HG02798 (cell line): ENCODE measurements around the gene TAF11L14.
"Not testable (repeated sequence)": the region's sequence is repeated elsewhere in the genome, so short reads cannot be mapped to it uniquely, and the experiment has no call there.

ENCODE experiments used
- ATAC-seq: cut with Tn5 transposase; IDR thresholded peaks from one replicate; pipeline ENCODE4 v1.9.1; 2021; ENCODE audit warnings: mild to moderate bottlenecking; ENCODE audit not compliant: unreplicated experiment, poor library complexity

The TAF11L14 gene

DNA sequence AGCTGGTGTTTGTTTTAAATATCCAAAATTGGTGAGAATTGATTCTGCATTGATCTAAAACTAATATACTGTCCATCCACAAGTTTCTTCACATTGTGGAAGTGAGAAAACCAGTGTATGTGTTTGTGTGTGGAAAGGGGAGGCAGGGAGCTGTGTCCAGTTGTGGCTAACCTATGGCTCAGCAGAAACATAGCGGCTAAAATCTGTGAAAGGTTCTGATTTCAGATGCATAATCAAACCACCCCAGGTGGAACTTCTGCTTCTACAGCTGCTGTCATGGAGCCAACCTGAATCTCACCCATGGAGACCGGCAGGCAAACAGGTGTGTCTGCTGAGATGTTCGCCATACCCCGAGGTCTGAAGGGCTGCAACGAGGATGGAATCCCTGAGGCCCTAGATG lies at the start of gene TAF11L14:
Gene TAF11L14, plus strand, starts transcription at position 301 of the 400 bp plus-strand sequence.
- no peak for ATAC-seq

DNA sequence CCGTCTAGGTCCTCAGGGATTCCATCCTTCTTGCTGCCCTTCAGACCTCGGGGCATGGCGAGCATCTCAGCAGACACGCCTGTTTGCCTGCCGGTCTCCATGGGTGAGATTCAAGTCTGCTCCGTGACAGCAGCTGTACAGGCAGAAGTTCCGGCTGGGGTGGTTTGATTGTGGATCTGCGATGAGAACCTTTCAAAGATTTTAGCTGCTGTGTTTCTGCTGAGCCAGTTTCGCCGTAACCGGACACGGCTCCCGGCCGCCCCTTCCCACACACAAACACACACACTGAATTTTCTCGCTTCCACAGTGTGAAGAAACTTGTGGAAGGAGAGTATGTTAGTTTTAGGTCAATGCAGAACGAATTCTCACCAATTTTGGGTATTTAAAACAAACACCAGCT lies 48.6 kb upstream of the TAF11L14 start, which contains the start of gene TAF11L7:
Gene TAF11L7, minus strand, starts transcription at position 101 of the 400 bp plus-strand sequence.
- not testable (repeated sequence) for ATAC-seq

DNA sequence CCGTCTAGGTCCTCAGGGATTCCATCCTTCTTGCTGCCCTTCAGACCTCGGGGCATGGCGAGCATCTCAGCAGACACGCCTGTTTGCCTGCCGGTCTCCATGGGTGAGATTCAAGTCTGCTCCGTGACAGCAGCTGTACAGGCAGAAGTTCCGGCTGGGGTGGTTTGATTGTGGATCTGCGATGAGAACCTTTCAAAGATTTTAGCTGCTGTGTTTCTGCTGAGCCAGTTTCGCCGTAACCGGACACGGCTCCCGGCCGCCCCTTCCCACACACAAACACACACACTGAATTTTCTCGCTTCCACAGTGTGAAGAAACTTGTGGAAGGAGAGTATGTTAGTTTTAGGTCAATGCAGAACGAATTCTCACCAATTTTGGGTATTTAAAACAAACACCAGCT lies 43.4 kb upstream of the TAF11L14 start, which contains the start of gene TAF11L8:
Gene TAF11L8, minus strand, starts transcription at position 101 of the 400 bp plus-strand sequence.
- not testable (repeated sequence) for ATAC-seq

DNA sequence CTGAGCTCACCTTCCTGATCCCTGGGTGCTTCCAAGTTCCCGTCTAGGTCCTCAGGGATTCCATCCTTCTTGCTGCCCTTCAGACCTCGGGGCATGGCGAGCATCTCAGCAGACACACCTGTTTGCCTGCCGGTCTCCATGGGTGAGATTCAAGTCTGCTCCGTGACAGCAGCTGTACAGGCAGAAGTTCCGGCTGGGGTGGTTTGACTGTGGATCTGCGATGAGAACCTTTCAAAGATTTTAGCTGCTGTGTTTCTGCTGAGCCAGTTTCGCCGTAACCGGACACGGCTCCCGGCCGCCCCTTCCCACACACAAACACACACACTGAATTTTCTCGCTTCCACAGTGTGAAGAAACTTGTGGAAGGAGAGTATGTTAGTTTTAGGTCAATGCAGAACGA lies 40.0 kb upstream of the TAF11L14 start, which contains the start of gene TAF11L9:
Gene TAF11L9, minus strand, starts transcription at position 140 of the 400 bp plus-strand sequence.
- not testable (repeated sequence) for ATAC-seq

DNA sequence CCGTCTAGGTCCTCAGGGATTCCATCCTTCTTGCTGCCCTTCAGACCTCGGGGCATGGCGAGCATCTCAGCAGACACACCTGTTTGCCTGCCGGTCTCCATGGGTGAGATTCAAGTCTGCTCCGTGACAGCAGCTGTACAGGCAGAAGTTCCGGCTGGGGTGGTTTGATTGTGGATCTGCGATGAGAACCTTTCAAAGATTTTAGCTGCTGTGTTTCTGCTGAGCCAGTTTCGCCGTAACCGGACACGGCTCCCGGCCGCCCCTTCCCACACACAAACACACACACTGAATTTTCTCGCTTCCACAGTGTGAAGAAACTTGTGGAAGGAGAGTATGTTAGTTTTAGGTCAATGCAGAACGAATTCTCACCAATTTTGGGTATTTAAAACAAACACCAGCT lies 36.5 kb upstream of the TAF11L14 start, which contains the start of gene TAF11L10:
Gene TAF11L10, minus strand, starts transcription at position 101 of the 400 bp plus-strand sequence.
- ATAC-seq, result not testable (repeated sequence)

- ATAC-seq, result not testable (repeated sequence)
These were observed 30.4 kb upstream of the TAF11L14 start, which contains the start of gene TAF11L11 for GRCh38 chr5:17603880-17604279. Gene TAF11L11, plus strand, starts transcription at chr5:17604183.

DNA sequence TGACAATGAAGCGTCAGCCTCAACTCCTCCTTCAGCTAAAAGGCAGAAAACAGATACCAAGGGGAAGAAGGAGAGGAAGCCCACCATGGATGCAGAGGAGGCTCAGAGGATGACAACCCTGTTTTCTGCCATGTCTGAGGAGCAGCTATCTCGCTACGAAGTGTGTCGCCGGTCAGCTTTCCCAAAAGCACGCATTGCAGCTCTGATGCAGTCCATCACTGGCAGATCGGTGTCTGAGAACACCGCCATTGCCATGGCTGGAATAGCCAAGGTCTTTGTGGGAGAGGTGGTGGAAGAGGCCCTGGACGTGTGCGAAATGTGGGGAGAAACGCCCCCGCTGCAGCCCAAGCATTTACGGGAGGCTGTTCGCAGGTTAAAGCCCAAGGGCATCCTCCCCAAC lies 29.3 kb upstream of the TAF11L14 start:
- ATAC-seq, result no peak

- not testable (repeated sequence) for ATAC-seq
These were observed 26.8 kb upstream of the TAF11L14 start for GRCh38 chr5:17607461-17607860.

DNA sequence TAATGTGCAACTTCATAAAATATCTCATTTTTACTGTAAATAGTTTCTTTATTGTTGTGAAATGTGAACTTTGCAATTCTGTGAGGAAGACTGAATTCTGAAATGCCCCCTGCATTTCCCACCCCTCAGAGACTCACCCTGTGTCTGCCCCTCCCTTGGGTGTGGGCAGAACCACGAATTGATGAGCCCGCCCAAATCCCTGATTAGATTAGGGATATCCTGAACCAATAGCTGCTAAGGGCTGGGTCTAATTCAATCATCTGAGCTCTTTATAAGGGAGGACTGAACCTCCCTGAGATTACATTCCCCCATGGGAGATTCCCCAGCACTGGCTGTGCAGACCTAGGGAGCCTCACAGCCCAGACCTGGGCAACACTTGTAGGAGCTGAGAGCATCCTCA lies 24.2 kb upstream of the TAF11L14 start, which contains the start of gene TAF11L12:
Gene TAF11L12, plus strand, starts transcription at position 301 of the 400 bp plus-strand sequence.
- not testable (repeated sequence) for ATAC-seq

DNA sequence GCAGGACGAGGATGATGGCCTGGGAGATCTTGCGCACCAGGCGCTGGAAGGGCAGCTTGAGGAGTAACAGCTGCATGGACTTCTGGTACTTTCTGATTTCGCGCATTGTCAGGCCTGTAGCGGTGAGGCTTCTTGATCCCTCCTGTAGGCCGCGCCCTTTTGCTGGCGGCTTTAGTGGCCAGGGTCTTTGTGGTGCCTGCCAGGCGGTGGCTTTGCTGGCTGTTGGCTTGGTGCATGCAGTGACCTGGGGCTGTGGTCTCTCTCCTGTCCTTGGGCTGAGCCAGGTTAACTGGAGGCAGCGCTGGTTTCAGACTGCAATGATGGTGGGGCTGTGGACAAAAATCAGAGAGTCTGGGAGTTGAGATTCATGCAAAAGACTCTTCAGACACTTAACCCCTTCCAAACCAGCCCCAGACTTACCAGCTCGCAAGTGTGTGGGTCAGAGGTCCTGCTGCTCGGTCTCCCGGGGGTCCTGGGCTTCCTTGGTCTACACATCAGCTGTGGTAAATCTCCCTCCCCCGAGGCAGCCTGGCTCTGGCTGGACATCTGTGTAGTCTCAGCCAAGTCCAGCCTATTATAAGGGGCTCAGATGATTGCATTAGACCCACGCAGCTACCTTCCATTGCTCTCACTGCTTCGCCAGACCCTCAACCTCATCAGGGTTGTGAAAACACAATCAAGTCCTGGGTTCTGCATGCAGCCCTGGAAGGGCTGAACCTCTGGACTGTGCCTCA lies 19.2 kb upstream of the TAF11L14 start:
- no peak for ATAC-seq

- ATAC-seq, result no peak
These were observed 14.9 kb upstream of the TAF11L14 start for GRCh38 chr5:17619354-17619753.

GRCh38 chr5:17620627-17621026 lies 13.6 kb upstream of the TAF11L14 start:
- no peak for ATAC-seq

- ATAC-seq, result no peak
These were observed 8.6 kb upstream of the TAF11L14 start for GRCh38 chr5:17625686-17626085.

GRCh38 chr5:17631788-17632187 lies 2.5 kb upstream of the TAF11L14 start, which contains the start of gene TAF11L13:
Gene TAF11L13, plus strand, starts transcription at chr5:17632088.
- ATAC-seq, result not testable (repeated sequence)

DNA sequence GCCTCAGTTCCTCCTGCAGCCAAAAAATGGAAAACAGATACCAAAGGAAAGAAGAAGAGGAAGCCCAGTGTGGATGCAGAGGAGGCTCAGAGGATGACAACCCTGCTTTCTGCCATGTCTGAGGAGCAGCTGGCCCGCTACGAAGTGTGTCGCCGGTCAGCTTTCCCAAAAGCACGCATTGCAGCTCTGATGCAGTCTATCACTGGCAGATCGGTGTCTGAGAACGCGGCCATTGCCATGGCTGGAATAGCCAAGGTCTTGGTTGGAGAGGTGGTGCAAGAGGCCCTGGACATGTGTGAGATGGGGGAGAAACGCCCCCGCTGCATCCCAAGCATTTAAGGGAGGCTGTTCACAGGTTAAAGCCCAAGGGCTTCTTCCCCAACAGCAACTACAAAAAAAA lies 15.0 kb downstream of the TAF11L14 start:
- not testable (repeated sequence) for ATAC-seq

DNA sequence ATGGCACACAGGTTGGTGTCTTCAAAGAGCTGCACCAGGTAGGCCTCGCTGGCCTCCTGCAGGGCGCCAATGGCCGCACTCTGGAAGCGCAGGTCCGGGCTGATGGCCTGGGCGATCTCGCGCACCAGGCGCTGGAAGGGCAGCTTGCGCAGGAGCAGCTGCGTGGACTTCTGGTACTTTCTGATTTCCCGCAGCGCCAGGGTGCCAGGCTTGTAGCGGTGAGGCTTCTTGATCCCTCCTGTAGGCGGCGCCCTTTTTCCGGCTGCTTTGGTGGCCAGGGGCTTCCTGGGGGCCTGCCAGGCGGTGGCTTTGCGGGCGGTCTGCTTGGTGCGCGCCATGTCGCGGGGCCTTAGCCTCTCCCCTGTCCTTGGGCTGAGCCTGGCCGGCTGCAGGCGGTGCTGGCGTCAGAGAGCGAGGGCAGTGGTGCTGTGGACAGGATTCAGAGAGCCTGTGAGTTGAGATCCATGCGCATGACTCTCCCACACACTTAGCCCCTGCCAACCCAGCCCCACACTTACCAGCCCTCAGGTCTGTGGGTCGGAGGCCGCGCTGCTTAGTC lies 21.0 kb downstream of the TAF11L14 start:
- not testable (repeated sequence) for ATAC-seq

DNA sequence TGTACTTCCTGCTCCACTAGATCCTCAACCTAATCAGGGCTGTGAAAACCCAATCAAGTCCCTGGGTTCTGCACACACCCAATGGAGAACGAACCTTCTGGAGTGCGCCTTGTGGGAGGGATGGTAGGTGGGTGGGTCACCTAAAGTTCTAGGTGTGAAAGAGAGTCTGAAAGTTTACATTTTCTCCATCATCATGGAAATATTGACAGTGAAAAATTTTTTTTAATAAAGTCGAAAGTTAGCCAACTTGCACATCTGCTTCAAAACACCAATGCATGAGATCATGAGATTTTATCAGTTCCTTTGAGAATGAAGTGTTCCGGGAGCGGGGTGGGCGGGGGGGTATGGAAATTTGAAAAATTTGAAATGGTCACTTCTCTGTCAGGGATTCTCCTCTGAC lies 21.7 kb downstream of the TAF11L14 start:
- ATAC-seq, result no peak

DNA sequence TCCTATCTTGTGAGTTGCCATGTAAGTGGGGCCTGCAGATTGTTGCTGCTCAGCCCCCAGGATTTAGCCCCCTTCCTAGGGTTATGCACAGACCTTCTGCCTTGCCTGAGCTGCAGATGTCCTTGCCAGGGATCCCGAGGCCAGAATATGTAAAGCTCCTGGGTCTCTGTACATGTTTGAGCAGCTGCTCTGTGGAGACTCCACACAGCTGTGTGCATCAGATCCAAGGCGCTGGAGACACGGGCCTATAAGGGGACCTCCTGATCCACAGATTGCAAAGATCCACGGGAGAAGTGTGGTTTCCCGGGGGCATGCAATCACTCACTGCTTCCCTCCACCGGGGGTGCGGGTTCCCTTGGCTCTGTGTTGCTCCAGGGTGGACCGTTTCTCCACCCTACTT lies 28.9 kb downstream of the TAF11L14 start:
- ATAC-seq, result no peak

DNA sequence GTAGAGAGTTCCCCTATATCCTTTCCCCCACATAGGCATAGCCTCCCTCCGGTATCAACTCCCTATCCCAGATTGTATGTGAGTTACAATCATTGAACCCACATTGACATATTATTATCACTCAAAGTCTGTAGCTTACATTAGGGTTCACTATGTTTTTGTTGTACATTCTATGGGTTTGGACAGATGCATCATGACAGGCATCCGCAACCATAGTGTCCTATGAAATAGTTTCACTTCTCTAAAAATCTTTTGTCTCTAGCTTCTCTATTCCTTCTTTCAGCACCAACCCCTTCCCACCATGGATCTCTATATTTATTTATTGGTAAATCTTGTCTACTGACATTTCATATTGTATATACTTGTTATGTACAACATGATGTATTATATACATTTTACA lies 31.6 kb downstream of the TAF11L14 start:
- no peak for ATAC-seq

DNA sequence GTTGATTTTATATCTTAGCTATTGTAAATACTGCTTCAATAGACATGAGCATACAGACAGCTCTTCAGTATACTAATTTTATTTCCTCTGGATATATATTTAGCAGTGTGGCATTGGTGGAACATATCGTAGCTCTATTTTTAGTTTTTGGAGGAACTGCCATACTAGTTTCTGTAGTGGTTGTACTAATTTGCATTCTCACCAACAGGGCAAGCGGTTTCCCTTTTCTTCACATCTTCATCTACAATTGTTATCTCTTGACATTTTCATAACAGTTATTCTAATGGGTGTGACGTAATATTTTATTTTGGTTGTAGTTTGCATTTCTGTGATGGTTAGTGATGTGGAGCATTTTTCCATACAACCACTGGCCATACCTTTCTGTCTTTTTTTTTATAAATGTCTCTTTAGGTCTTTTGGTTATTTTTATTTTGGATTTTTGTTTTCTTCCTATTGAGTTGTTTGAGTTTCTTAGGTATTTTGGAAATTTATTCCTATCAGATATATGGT lies 32.5 kb downstream of the TAF11L14 start:
- no peak for ATAC-seq

DNA sequence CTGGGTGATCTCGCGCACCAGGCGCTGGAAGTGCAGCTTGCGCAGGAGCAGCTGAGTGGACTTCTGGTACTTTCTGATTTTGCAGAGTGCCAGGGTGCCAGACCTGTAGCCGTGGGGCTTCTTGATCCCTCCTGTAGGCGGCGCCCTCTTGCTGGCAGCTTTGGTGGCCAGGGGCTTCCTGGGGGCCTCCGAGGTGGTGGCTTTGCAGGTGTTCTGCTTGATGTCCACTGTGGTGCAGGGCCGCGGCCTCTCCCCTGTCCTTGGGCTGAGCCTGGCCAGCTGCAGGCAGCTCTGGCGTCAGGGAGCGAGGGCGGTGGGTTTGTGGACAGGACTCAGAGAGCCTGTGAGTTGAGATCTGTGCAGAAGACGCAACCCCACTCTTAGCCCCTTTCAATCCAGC lies 36.1 kb downstream of the TAF11L14 start:
- ATAC-seq, result no peak
